SH-SY5Y (cell line): Measurements from ENCODE around the gene DYNLT4.

ENCODE experiments used
- GATA2 ChIP-seq: IDR thresholded peaks from 2 replicates; pipeline ENCODE4 v1.6.1; 2011; ENCODE audit warnings: mild to moderate bottlenecking, low read depth, low read length
- GATA3 ChIP-seq: IDR thresholded peaks from 2 replicates; pipeline ENCODE4 v1.6.1; 2011; ENCODE audit warnings: low read depth, mild to moderate bottlenecking, low read length, moderate library complexity

DNA sequence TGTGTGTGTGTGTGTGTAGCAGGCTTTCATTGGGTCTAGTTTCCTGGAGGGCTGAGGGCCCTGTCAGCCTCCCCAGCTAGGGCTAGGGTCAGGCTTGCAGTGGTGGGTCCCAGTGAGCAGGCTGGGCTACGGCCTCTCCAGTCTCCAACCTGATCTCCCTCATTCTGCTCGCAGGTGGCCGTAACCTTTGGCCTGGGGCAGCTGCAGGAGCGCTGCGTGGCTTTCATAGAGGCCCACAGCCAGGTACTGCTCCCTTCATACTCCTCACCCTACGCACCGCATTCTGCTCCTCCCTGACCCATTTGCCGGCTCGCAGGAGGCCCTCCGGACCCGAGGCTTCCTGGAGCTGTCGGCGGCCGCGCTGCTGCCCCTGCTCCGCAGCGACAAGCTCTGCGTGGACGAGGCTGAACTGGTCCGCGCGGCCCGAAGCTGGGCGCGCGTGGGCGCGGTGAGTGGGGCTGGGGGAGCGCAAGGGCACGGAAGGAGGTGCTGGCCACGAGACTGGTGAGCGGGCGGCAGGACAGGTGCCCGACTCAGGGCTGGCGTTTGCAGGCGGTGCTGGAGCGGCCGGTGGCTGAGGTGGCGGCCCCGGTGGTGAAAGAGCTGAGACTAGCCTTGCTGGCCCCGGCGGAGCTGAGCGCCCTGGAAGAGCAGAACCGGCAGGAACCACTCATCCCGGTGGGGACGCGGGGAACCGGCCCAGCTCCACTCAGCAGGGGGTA, 5.8 kb upstream of the DYNLT4 start:
- TF ChIP-seq GATA3 (no peak), GATA2 (no peak)
